Right lobe of liver (tissue), 6 donors: ENCODE results near the gene ZXDC. TPM values are rescaled to one million over a fixed set of nuclear protein-coding genes. Genes with fewer than 3 reads are reported as not detected.

Experiments used
- ATAC-seq, 4 donors: fragments of 200-7000 bp; cut with Tn5 transposase; one replicate each; pipeline ENCODE4 v1.9.1; 2020; ENCODE audit warnings: mild to moderate bottlenecking in 4 of 4, moderate library complexity in 4 of 4
- DNase-seq, 3 donors: peaks; one replicate each; pipeline ENCODE4 v3.0.0-alpha.2; 2020
- H3K27ac ChIP-seq, 3 donors: fragments of 200-600 bp; one replicate each; pipeline ENCODE4 v1.8.0; 2022
- H3K27me3 ChIP-seq, 2 donors: fragments of 200-600 bp; one replicate each; pipeline ENCODE4 v1.8.0; 2022
- H3K36me3 ChIP-seq, 4 donors: fragments of 200-600 bp; sonication (generic) in 1 of 4; one replicate each; pipeline versions ENCODE4 v1.5.1 to v1.8.0; 2017 to 2022; ENCODE audit warnings: control low read depth in 1 of 4
- H3K4me1 ChIP-seq, 4 donors: fragments of 200-600 bp; sonication (generic) in 1 of 4; one replicate each; pipeline versions ENCODE4 v1.5.1 to v1.8.0; 2017 to 2022; ENCODE audit warnings: control low read depth in 1 of 4
- H3K4me3 ChIP-seq, 3 donors: fragments of 200-600 bp; one replicate each; pipeline ENCODE4 v1.8.0; 2022
- H3K9me3 ChIP-seq, 4 donors: fragments of 200-600 bp; sonication (generic) in 1 of 4; one replicate each; pipeline versions ENCODE4 v1.5.1 to v1.8.0; 2017 to 2022; ENCODE audit warnings: control low read depth in 1 of 4
- CTCF ChIP-seq, 4 donors: fragments of 200-600 bp in 3 of 4; fragments of 450-650 bp in 1 of 4; IDR thresholded peaks; one replicate each; pipeline versions ENCODE4 v1.5.1 to v1.8.0; 2016 to 2022; ENCODE audit warnings: antibody characterized with exemption in 4 of 4, mild to moderate bottlenecking in 2 of 4
- POLR2A ChIP-seq: fragments of 450-650 bp; IDR thresholded peaks from one replicate; pipeline ENCODE4 v1.6.1; 2017; ENCODE audit warnings: antibody characterized with exemption, mild to moderate bottlenecking
- WGBS: methylation state at CpG from one replicate; pipeline ENCODE4 v1.1.6; 2018; ENCODE audit warnings: low coverage, low lambda C conversion rate; ENCODE audit not compliant: insufficient coverage; ENCODE audit errors: missing lambda C conversion rate; 5-methylcytosine and 5-hydroxymethylcytosine counted together
- intact Hi-C, 2 donors: fragments of 100-400 bp; cut with DNase I; formaldehyde crosslinking; loops; one replicate each; pipeline versions ENCODE4 v1.11.2 to v1.14.1; 2022
- total RNA-seq, 6 experiments: library from RNA; depleted of rRNA in 2 of 6; stranded (reverse); fragments of >200 nt in 2 of 6; fragmentation: NEBNext Ultra II Directional in 3 of 6; extraction: Animal tissue kit (Norgen Biotek cat#: 25700) in 3 of 6; gene quantifications; one replicate each; pipeline versions ENCODE4 v1.1.0 to v1.2.4, GENCODE V29; 2016 to 2023
- donor health status: DM: no; HTN: yes; CAD: no.
- donor health status: DM: no; HTN: no; CAD: no.
- donor health status: DM: no; HTN: no; CAD: no.
- donor health status: DM: no; HTN: yes; CAD: no.
- donor health status: DM: no; HTN: yes; CAD: no.

ZXDC gene
- total RNA-seq, 6 experiments from 2014 or later = 16.4 to 30.2 (median 24.0) TPM

GRCh38 chr3:126393563-126393962, 82.1 kb downstream of the ZXDC start:
- Histone ChIP-seq H3K4me3 (no peak overlapping the region), H3K9me3 (no peaks in the 10 kb centered on the region), H3K27ac (no peak overlapping the region), H3K27me3 (no peaks in the 10 kb centered on the region), H3K36me3 (no peaks in the 10 kb centered on the region), H3K4me1 (peaks cover 0 to 5% (median 2%) of the 10 kb centered on the region in 4 donors)
- TF ChIP-seq POLR2A (no peak), CTCF (IDR thresholded peaks at IDR 0.05) (no peak)
- 86% methylated on average over 2 of the region's 4 CpGs for WGBS
- DNase-seq = peak in 1 of 3 donors; percentile 12
- intact Hi-C loops = loop anchor here in 1 of 2 donors (10.0 kb wide), 2 partner anchors 139 to 259 kb away; no protein-coding TSS in a partner anchor
- ATAC-seq = no peak

- Histone ChIP-seq H3K27me3 (no peaks in the 10 kb centered on the region), H3K4me1 (peaks cover 0 to 6% (median 3%) of the 10 kb centered on the region in 4 donors), H3K9me3 (no peaks in the 10 kb centered on the region), H3K4me3 (no peak overlapping the region), H3K27ac (no peak overlapping the region), H3K36me3 (no peaks in the 10 kb centered on the region)
- 64% methylated on average over 2 of the region's 12 CpGs for WGBS
- DNase-seq (peak in 1 of 3 donors; percentile 33), ATAC-seq (no peak)
- intact Hi-C loops = loop anchor here in 1 of 2 donors (10.0 kb wide), 2 partner anchors 137 to 257 kb away; no protein-coding TSS in a partner anchor
- TF ChIP-seq CTCF (IDR thresholded peaks at IDR 0.05) (no peak), POLR2A (no peak)
Measured at GRCh38 chr3:126392246-126392645, 83.4 kb downstream of the ZXDC start.

- no peak for TF ChIP-seq POLR2A
- no peak for TF ChIP-seq CTCF (IDR thresholded peaks at IDR 0.05)
- intact Hi-C loops = loop anchor here in 1 of 2 donors (10.0 kb wide), 2 partner anchors 137 to 257 kb away; no protein-coding TSS in a partner anchor
- Histone ChIP-seq H3K27me3 (no peaks in the 10 kb centered on the region), H3K9me3 (no peaks in the 10 kb centered on the region), H3K27ac (no peak overlapping the region), H3K4me1 (peaks cover 0 to 6% (median 3%) of the 10 kb centered on the region in 4 donors), H3K36me3 (no peaks in the 10 kb centered on the region), H3K4me3 (no peak overlapping the region)
- ATAC-seq = no peak
- peak in 1 of 3 donors; percentile 44 for DNase-seq
- WGBS = 9% methylated on average over 1 of the region's 1 CpG
Measured at GRCh38 chr3:126391631-126392030, 84.1 kb downstream of the ZXDC start.

- intact Hi-C loops = loop anchor here in 1 of 2 donors (10.0 kb wide), 2 partner anchors 136 to 256 kb away; no protein-coding TSS in a partner anchor
- H3K4me3 ChIP-seq = no peak overlapping the region
- TF ChIP-seq POLR2A = no peak
- no peak for TF ChIP-seq CTCF (IDR thresholded peaks at IDR 0.05)
- no peak overlapping the region for H3K27ac ChIP-seq
- no peak for ATAC-seq
- no peaks in the 10 kb centered on the region for H3K36me3 ChIP-seq
- peak in 1 of 3 donors; percentile 34 for DNase-seq
- WGBS = 68% methylated on average over 3 of the region's 4 CpGs
- no peaks in the 10 kb centered on the region for H3K27me3 ChIP-seq
- H3K4me1 ChIP-seq = peaks cover 0 to 6% (median 3%) of the 10 kb centered on the region in 4 donors
- H3K9me3 ChIP-seq = no peaks in the 10 kb centered on the region
Measured at GRCh38 chr3:126390751-126391150, 84.9 kb downstream of the ZXDC start.
